SK-N-SH (cell line): Measurements from ENCODE around the gene SLC17A3.

Source experiments
- EP300 ChIP-seq, 2 experiments: IDR thresholded peaks; 2 replicates each; pipeline versions ENCODE4 v1.4.0 to v1.6.1; 2012; ENCODE audit warnings: borderline replicate concordance in 1 of 2, low read depth in 1 of 2, low read length in 1 of 2
- EZH2phosphoT487 ChIP-seq: fragments of 200-600 bp; sonication (generic); IDR thresholded peaks from 2 replicates; pipeline ENCODE4 v1.6.1; 2017; ENCODE audit warnings: low read depth, mixed run types, mild to moderate bottlenecking, antibody characterized with exemption, moderate library complexity, borderline replicate concordance
- FOXJ3 ChIP-seq: sonication (generic); formaldehyde crosslinking; IDR thresholded peaks from 2 replicates; pipeline ENCODE4 v1.5.1; 2020; ENCODE audit warnings: mild to moderate bottlenecking, missing genetic modification reagents
- NFIC ChIP-seq: IDR thresholded peaks from 2 replicates; pipeline ENCODE4 v1.4.0; 2012; ENCODE audit warnings: borderline replicate concordance
- RFX5 ChIP-seq: IDR thresholded peaks from 2 replicates; pipeline ENCODE4 v1.6.1; 2012; ENCODE audit warnings: mild to moderate bottlenecking, improper control_type of control experiment, low read length
- TAF1 ChIP-seq: IDR thresholded peaks from 2 replicates; pipeline ENCODE4 v1.6.1; 2012; ENCODE audit warnings: low read depth, mild to moderate bottlenecking, low read length, moderate library complexity, borderline replicate concordance
- TF ChIP-seq, protein P1 (sequence below): fragments of 200-600 bp; sonication (generic); IDR thresholded peaks from 2 replicates; pipeline ENCODE4 v1.6.1; 2017; ENCODE audit warnings: antibody characterized with exemption, mild to moderate bottlenecking, moderate library complexity
- TF ChIP-seq, protein P2 (sequence below): IDR thresholded peaks from 2 replicates; pipeline ENCODE4 v1.4.0; 2012; ENCODE audit warnings: low read depth, borderline replicate concordance

DNA sequence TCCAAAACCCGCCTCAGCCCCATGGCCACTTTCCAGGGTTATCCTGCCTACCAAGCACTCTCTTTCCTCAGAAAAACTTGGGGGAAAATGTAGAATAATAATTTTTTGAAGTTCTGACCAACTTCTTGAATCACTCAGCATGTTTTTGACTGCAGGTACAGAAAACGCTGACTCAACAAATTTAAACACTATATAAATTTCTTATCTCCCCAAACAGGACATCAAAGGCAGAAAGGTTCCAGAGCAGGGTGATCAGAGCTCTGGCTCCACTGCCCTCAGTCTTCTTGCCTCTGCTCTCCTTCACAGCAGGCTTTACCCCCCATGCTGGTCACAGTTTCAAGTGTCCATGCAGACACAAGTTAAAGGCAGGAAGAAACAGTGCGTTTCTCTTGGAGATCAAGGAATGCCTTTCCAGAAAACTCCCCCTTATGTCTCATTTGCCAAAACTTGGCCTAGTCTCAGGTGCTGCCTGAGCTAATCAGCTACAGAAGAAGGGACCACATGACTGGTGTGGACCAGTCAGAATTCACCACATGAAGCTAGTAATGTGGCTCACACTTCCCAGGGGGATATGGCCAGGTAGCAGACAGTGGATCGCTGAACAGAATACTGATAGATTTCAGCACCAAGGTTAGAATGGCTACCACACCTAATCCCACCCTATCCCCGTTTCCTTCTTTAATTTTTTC lies 24.4 kb upstream of the SLC17A3 start:
- TF ChIP-seq EP300 (IDR thresholded peaks at IDR 0.05; ENCODE audit: borderline replicate concordance in 1 of 2, low read depth in 1 of 2, low read length in 1 of 2) = no peak
- TF ChIP-seq, protein P1, sequence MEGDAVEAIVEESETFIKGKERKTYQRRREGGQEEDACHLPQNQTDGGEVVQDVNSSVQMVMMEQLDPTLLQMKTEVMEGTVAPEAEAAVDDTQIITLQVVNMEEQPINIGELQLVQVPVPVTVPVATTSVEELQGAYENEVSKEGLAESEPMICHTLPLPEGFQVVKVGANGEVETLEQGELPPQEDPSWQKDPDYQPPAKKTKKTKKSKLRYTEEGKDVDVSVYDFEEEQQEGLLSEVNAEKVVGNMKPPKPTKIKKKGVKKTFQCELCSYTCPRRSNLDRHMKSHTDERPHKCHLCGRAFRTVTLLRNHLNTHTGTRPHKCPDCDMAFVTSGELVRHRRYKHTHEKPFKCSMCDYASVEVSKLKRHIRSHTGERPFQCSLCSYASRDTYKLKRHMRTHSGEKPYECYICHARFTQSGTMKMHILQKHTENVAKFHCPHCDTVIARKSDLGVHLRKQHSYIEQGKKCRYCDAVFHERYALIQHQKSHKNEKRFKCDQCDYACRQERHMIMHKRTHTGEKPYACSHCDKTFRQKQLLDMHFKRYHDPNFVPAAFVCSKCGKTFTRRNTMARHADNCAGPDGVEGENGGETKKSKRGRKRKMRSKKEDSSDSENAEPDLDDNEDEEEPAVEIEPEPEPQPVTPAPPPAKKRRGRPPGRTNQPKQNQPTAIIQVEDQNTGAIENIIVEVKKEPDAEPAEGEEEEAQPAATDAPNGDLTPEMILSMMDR = no peak
- TF ChIP-seq FOXJ3 (CRISPR knock-in tag) = no peak
- TF ChIP-seq TAF1 = no peak
- no peak for TF ChIP-seq EZH2phosphoT487
- no peak for TF ChIP-seq NFIC
- TF ChIP-seq, protein P2, sequence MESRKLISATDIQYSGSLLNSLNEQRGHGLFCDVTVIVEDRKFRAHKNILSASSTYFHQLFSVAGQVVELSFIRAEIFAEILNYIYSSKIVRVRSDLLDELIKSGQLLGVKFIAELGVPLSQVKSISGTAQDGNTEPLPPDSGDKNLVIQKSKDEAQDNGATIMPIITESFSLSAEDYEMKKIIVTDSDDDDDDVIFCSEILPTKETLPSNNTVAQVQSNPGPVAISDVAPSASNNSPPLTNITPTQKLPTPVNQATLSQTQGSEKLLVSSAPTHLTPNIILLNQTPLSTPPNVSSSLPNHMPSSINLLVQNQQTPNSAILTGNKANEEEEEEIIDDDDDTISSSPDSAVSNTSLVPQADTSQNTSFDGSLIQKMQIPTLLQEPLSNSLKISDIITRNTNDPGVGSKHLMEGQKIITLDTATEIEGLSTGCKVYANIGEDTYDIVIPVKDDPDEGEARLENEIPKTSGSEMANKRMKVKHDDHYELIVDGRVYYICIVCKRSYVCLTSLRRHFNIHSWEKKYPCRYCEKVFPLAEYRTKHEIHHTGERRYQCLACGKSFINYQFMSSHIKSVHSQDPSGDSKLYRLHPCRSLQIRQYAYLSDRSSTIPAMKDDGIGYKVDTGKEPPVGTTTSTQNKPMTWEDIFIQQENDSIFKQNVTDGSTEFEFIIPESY = no peak
- TF ChIP-seq RFX5 = no peak
